CD14-positive monocyte (primary cell): Measurements from ENCODE around the gene CDNF. TPM values are rescaled to one million over a fixed set of nuclear protein-coding genes. Genes with fewer than 3 reads are reported as not detected.

Source experiments
- DNase-seq, 3 donors: peaks; one replicate each; pipeline ENCODE4 v3.0.0-alpha.2; 2011 to 2022
- H2AFZ ChIP-seq: 2 replicates; pipeline ENCODE4 v1.6.0; 2012; ENCODE audit warnings: mild to moderate bottlenecking, low read depth, low read length, inconsistent platforms; ENCODE audit not compliant: insufficient read depth, poor library complexity, severe bottlenecking
- H3K27ac ChIP-seq, 2 donors: 1 replicate in 1 of 2; 2 replicates in 1 of 2; pipeline ENCODE4 v1.5.1; 2012 to 2013; ENCODE audit warnings: low read length in 2 of 2, control low read depth in 1 of 2, inconsistent platforms in 1 of 2, low read depth in 1 of 2, mild to moderate bottlenecking in 1 of 2
- H3K27me3 ChIP-seq, 2 donors: one replicate each; pipeline versions ENCODE4 v1.6.0 to v1.6.1; 2011 to 2013; ENCODE audit warnings: low read length in 2 of 2; ENCODE audit not compliant: control insufficient read depth in 2 of 2, insufficient read depth in 2 of 2
- H3K36me3 ChIP-seq, 2 donors: replicated peaks in 1 of 2; 1 replicate in 1 of 2; 2 replicates in 1 of 2; pipeline versions ENCODE4 v1.5.1 to v1.6.1; 2012 to 2013; ENCODE audit warnings: low read length in 2 of 2, control low read depth in 1 of 2, inconsistent platforms in 1 of 2, mild to moderate bottlenecking in 1 of 2; ENCODE audit not compliant: insufficient read depth in 2 of 2, control insufficient read depth in 1 of 2
- H3K4me1 ChIP-seq, 2 donors: 1 replicate in 1 of 2; 2 replicates in 1 of 2; pipeline versions ENCODE4 v1.5.1 to v1.6.1; 2012 to 2013; ENCODE audit warnings: low read length in 2 of 2, control low read depth in 1 of 2, inconsistent platforms in 1 of 2, mild to moderate bottlenecking in 1 of 2, moderate library complexity in 1 of 2; ENCODE audit not compliant: insufficient read depth in 2 of 2, control insufficient read depth in 1 of 2
- H3K4me2 ChIP-seq: replicated peaks from 2 replicates; pipeline ENCODE3; 2012; ENCODE audit warnings: low read length, moderate library complexity, mild to moderate bottlenecking; ENCODE audit not compliant: poor library complexity, severe bottlenecking; ENCODE audit errors: extremely low read depth
- H3K4me3 ChIP-seq, 3 experiments: fragments of 200-600 bp in 1 of 3; sonication (generic) in 1 of 3; replicated peaks in 1 of 3; 1 replicate in 2 of 3; 2 replicates in 1 of 3; pipeline ENCODE4 v1.5.1; 2011 to 2013; ENCODE audit warnings: low read length in 3 of 3, mild to moderate bottlenecking in 3 of 3, control low read depth in 2 of 3, low read depth in 2 of 3, inconsistent platforms in 1 of 3, moderate library complexity in 1 of 3
- H3K79me2 ChIP-seq: 2 replicates; pipeline ENCODE4 v1.6.0; 2012; ENCODE audit warnings: mild to moderate bottlenecking, control low read depth, inconsistent platforms, low read length, moderate library complexity; ENCODE audit not compliant: insufficient read depth
- H3K9ac ChIP-seq: 2 replicates; pipeline ENCODE4 v1.6.0; 2017; ENCODE audit warnings: low read length, mild to moderate bottlenecking; ENCODE audit not compliant: insufficient read depth, poor library complexity, severe bottlenecking
- H3K9me3 ChIP-seq, 2 donors: replicated peaks in 1 of 2; 1 replicate in 1 of 2; 2 replicates in 1 of 2; pipeline versions ENCODE4 v1.5.1 to v1.6.1; 2012 to 2013; ENCODE audit warnings: low read length in 2 of 2, control low read depth in 1 of 2; ENCODE audit not compliant: control insufficient read depth in 1 of 2, insufficient read depth in 1 of 2
- H4K20me1 ChIP-seq: 2 replicates; pipeline ENCODE4 v1.6.0; 2012; ENCODE audit warnings: mild to moderate bottlenecking, low read length, control low read depth, moderate library complexity; ENCODE audit not compliant: insufficient read depth
- H3K27ac Mint-ChIP-seq, 7 donors: one replicate each; pipeline ENCODE4 v1.8.0; 2020; ENCODE audit warnings: mild to moderate bottlenecking in 7 of 7, mixed read lengths in 7 of 7, moderate library complexity in 6 of 7, inconsistent platforms in 2 of 7
- H3K27me3 Mint-ChIP-seq, 3 donors: one replicate each; pipeline ENCODE4 v1.8.0; 2021 to 2022; ENCODE audit warnings: low read depth in 3 of 3, mild to moderate bottlenecking in 3 of 3, mixed read lengths in 3 of 3, moderate library complexity in 3 of 3, inconsistent platforms in 1 of 3
- H3K36me3 Mint-ChIP-seq, 2 donors: one replicate each; pipeline ENCODE4 v1.8.0; 2020; ENCODE audit warnings: mixed read lengths in 2 of 2, inconsistent platforms in 1 of 2, mild to moderate bottlenecking in 1 of 2
- H3K4me1 Mint-ChIP-seq: one replicate; pipeline ENCODE4 v1.8.0; 2020; ENCODE audit warnings: mild to moderate bottlenecking, mixed read lengths
- H3K4me3 Mint-ChIP-seq, 2 donors: one replicate each; pipeline ENCODE4 v1.8.0; 2020; ENCODE audit warnings: mild to moderate bottlenecking in 2 of 2, mixed read lengths in 2 of 2, moderate library complexity in 1 of 2
- H3K9me3 Mint-ChIP-seq, 7 donors: one replicate each; pipeline ENCODE4 v1.8.0; 2020 to 2022; ENCODE audit warnings: mixed read lengths in 7 of 7, mild to moderate bottlenecking in 6 of 7, moderate library complexity in 6 of 7, inconsistent platforms in 2 of 7
- WGBS: methylation state at CpG from one replicate; pipeline ENCODE4 v1.1.5; 2013; ENCODE audit warnings: missing lambda C conversion rate; ENCODE audit not compliant: insufficient coverage; 5-methylcytosine and 5-hydroxymethylcytosine counted together
- intact Hi-C, 2 donors: fragments of 100-400 bp; cut with micrococcal nuclease; formaldehyde crosslinking; loops; one replicate each; pipeline versions ENCODE4 v1.15.0 to v1.15.1; 2023
- polyA plus RNA-seq, 3 donors: library from polyadenylated mRNA; depleted of rRNA in 1 of 3; unstranded in 2 of 3; stranded (reverse) in 1 of 3; fragments of 300-500 nt in 2 of 3; fragments of >200 nt in 1 of 3; fragmentation: Illumina TruSeq in 2 of 3; gene quantifications; 1 replicate in 2 of 3; 2 replicates in 1 of 3; pipeline ENCODE4 v1.2.3, GENCODE V29; 2012 to 2021
- TF ChIP-seq, protein P1 (sequence below): fragments of 200-600 bp; IDR thresholded peaks from one replicate; pipeline ENCODE4 v1.8.0; 2022; ENCODE audit warnings: antibody characterized with exemption, mild to moderate bottlenecking

Gene CDNF
- polyA plus RNA-seq, 3 donors: 0.28 TPM; not detected in 1

DNA sequence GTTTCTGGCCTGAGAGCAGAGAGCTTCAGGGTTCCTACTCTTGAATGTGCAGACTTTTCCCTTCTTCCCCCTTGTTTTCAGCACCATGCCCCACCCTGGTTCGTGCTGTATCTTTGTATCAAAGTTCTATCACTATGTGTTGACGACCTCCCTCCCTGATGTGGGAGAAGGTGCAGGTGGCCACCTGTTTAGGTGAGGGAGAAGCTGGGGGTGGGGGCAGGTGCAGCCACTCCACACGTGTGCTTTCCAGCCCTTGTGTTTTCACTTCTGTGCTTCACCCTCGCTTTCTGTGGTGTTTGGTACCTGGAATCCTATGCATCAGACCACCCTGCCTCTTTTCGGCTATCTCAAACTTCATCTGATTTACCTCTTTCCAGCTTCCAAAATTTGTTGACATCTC lies 21.2 kb upstream of the CDNF start:
- intact Hi-C loops: no loop called here
- Histone ChIP-seq H3K27ac (peak overlapping the region in 1 of 2 donors; percentile 2), H3K4me3 (no peak overlapping the region), H3K9ac (no peak overlapping the region), H2AFZ (no peak overlapping the region), H3K36me3 (peaks cover 33 to 49% of the 10 kb centered on the region in 2 donors), H3K27me3 (no peaks in the 10 kb centered on the region), H3K4me1 (peaks cover 7 to 24% of the 10 kb centered on the region in 2 donors), H4K20me1 (no peaks in the 10 kb centered on the region), H3K79me2 (no peaks in the 10 kb centered on the region), H3K9me3 (no peaks in the 10 kb centered on the region), H3K4me2 (no peak overlapping the region)
- no peaks in the 10 kb centered on the region for H3K9me3 Mint-ChIP-seq
- peaks cover 23% of the 10 kb centered on the region for H3K4me1 Mint-ChIP-seq
- 100% methylated on average over 1 of the region's 5 CpGs for WGBS
- no peak for DNase-seq
- H3K36me3 Mint-ChIP-seq: peaks cover 45 to 56% of the 10 kb centered on the region in 2 donors
- peaks cover 0 to 3% (median 0%) of the 10 kb centered on the region in 3 donors for H3K27me3 Mint-ChIP-seq
- no peak overlapping the region for H3K27ac Mint-ChIP-seq
- no peak overlapping the region for H3K4me3 Mint-ChIP-seq
- TF ChIP-seq, protein P1, sequence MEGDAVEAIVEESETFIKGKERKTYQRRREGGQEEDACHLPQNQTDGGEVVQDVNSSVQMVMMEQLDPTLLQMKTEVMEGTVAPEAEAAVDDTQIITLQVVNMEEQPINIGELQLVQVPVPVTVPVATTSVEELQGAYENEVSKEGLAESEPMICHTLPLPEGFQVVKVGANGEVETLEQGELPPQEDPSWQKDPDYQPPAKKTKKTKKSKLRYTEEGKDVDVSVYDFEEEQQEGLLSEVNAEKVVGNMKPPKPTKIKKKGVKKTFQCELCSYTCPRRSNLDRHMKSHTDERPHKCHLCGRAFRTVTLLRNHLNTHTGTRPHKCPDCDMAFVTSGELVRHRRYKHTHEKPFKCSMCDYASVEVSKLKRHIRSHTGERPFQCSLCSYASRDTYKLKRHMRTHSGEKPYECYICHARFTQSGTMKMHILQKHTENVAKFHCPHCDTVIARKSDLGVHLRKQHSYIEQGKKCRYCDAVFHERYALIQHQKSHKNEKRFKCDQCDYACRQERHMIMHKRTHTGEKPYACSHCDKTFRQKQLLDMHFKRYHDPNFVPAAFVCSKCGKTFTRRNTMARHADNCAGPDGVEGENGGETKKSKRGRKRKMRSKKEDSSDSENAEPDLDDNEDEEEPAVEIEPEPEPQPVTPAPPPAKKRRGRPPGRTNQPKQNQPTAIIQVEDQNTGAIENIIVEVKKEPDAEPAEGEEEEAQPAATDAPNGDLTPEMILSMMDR: no peak

DNA sequence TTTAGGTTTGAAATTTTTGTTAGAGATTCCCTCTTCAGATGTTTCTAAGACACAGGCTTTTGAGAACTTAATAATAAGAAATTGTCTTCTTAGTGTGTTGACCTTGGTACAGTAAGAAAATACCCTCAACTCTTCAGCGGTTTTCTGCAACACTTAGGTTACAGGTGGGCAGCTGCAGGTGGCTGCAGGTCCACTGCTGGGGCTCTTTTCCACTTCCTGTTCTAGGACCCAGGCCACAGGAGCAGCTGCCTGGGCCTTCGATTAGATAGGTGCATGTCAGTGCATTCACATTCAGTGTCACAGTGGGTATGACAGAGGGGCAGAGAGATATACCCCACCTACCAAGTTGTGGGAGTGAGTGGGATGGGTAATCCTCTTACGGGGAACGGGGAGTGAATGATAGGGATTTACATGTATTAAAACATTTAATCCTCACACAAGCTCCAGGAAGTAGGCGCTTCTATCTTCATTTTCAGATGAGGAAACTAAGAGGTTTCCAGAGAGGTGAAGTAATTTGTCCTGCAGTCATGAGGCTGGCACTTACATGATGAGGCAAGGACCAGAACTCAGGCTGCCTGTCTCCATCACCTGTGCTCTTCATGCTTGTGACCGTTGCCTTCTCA lies 20.6 kb upstream of the CDNF start:
- H3K9me3 ChIP-seq: no peaks in the 10 kb centered on the region
- H4K20me1 ChIP-seq: no peaks in the 10 kb centered on the region
- H3K27ac ChIP-seq: peak overlapping the region in 1 of 2 donors; percentile 2
- no peak overlapping the region for H2AFZ ChIP-seq
- no peak for DNase-seq
- TF ChIP-seq, protein P1: no peak
- intact Hi-C loops: no loop called here
- Mint-ChIP-seq H3K27ac (peak overlapping the region in 1 of 7 donors; percentile 50), H3K4me3 (no peak overlapping the region), H3K27me3 (peaks cover 0 to 3% (median 0%) of the 10 kb centered on the region in 3 donors), H3K36me3 (peaks cover 46 to 56% of the 10 kb centered on the region in 2 donors), H3K9me3 (no peaks in the 10 kb centered on the region), H3K4me1 (peaks cover 23% of the 10 kb centered on the region)
- H3K4me2 ChIP-seq: no peak overlapping the region
- no peak overlapping the region for H3K9ac ChIP-seq
- no CpG with 5 or more reads among the region's 6 CpGs for WGBS
- H3K36me3 ChIP-seq: peaks cover 32 to 49% of the 10 kb centered on the region in 2 donors
- H3K4me3 ChIP-seq: no peak overlapping the region
- no peaks in the 10 kb centered on the region for H3K27me3 ChIP-seq
- no peaks in the 10 kb centered on the region for H3K79me2 ChIP-seq
- H3K4me1 ChIP-seq: peaks cover 7 to 24% of the 10 kb centered on the region in 2 donors
